ENCODE measurements around the gene DLG1. TPM values are rescaled to one million over a fixed set of nuclear protein-coding genes. Genes with fewer than 3 reads are reported as not detected.

Gene DLG1
- total RNA-seq, 1 donor from 2014 or later, result 60.1 TPM

DNA sequence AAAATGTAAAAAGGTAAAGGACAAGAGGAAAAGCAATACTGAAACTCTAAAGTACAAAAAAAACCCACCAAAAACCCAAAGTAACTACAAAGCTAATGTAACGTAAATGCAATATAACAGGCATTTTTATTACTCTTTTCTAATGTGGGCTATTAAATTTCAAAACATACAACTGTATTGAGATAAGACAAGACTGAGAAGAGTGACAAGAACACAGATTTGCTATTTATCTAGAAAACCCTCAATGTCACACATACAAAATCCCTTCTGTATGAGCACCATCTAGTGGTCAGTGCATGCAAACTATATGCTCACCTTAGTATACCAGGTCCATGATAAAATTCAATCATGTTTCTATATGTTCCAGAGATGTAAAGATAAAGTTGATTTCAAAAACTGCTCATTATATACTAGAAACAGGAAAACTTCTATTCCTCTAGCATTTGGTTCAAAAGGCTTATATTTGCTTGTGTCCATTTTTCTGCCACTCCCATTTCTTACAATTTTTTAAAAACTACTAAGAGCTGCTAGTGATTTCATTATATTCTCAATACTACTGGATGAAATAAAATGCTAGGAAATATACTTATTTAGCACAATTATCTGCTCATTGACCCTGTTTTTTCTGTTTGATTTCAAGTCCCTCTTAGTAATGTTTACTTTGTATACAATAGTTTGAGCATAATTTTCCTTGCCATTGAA is 111.4 kb downstream of the DLG1 start:
- intact Hi-C loops (cut with micrococcal nuclease), result loop anchor here (10.0 kb wide), 1 partner anchor 182 kb away; no protein-coding TSS in a partner anchor
- DNase-seq, result no peak
- TF ChIP-seq, protein P1, sequence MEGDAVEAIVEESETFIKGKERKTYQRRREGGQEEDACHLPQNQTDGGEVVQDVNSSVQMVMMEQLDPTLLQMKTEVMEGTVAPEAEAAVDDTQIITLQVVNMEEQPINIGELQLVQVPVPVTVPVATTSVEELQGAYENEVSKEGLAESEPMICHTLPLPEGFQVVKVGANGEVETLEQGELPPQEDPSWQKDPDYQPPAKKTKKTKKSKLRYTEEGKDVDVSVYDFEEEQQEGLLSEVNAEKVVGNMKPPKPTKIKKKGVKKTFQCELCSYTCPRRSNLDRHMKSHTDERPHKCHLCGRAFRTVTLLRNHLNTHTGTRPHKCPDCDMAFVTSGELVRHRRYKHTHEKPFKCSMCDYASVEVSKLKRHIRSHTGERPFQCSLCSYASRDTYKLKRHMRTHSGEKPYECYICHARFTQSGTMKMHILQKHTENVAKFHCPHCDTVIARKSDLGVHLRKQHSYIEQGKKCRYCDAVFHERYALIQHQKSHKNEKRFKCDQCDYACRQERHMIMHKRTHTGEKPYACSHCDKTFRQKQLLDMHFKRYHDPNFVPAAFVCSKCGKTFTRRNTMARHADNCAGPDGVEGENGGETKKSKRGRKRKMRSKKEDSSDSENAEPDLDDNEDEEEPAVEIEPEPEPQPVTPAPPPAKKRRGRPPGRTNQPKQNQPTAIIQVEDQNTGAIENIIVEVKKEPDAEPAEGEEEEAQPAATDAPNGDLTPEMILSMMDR (IDR thresholded peaks at IDR 0.05; ENCODE audit: borderline replicate concordance), result peak; percentile 85
- Histone ChIP-seq H3K27me3 (ENCODE audit: low read depth) (no peaks in the 10 kb centered on the region), H3K27ac (replicated peaks) (no peak overlapping the region), H3K4me3 (no peak overlapping the region), H3K9me3 (replicated peaks) (no peaks in the 10 kb centered on the region), H3K36me3 (no peaks in the 10 kb centered on the region), H3K4me1 (peaks cover 15% of the 10 kb centered on the region)

DNA sequence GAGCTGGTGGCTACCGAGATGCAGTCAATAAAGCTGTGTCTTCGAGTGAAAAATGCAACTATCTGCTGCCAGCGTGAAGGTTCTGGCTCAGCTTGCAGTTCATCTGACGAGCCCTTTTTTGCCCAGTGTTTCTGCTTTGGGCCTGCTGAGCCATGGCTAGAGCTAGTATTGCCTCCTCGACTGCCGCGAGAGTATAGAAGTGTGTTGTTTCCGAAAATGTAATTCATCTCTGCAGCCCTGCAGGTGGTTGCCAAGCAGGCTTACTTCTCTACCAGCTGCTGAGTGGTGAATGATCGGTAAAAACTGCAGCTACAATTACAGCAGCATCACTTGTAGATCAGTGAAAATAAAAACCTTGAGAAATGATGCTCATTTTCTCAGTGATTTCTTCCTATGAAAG is 114.8 kb downstream of the DLG1 start:
- no peak overlapping the region for H3K4me3 ChIP-seq
- H3K9me3 ChIP-seq (replicated peaks), result no peaks in the 10 kb centered on the region
- no peaks in the 10 kb centered on the region for H3K27me3 ChIP-seq (ENCODE audit: low read depth)
- intact Hi-C loops (cut with micrococcal nuclease), result loop anchor here (10.0 kb wide), 1 partner anchor 179 kb away; no protein-coding TSS in a partner anchor
- no peak overlapping the region for H3K27ac ChIP-seq (replicated peaks)
- no peaks in the 10 kb centered on the region for H3K36me3 ChIP-seq
- TF ChIP-seq, protein P1 (IDR thresholded peaks at IDR 0.05; ENCODE audit: borderline replicate concordance), result no peak
- peaks cover 33% of the 10 kb centered on the region for H3K4me1 ChIP-seq
- DNase-seq, result no peak

DNA sequence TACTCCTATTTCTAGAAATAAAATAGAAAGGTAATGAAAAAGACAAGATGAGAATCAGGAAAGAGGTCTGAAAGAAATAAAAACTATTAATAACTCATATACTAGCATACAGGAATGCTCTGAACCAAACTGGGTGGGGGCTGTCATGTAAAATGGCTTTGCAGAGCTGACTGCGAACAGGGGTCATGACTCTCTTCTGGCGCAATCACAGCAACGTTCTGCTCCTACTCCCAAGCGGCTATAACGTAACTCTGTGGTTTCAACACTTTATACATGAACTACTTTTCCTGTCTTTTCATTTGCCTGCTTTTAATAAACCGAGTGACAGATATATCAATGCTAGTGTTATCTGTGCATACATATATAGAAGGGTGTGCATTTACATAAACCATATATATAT is 116.7 kb downstream of the DLG1 start:
- no peaks in the 10 kb centered on the region for H3K9me3 ChIP-seq (replicated peaks)
- DNase-seq, result peak; percentile 24

DNA sequence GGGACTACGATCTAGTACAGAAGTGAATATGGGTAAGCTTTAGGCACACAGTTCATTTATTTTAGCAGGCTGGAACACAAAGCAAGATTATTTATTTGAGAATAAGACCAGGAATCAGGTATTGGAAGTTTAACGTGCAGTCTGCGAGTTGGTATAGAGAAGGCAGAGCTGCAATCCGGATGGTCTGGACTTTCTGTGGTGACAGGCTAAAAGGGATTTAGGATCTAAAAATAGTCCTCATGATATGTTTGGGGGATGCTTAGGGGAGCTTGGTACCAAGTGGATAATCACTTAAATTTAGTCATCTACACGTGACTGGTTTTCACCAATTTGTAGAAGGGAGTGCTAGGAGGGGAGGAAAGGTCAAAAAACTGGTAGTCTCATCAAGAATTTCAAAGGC is 119.4 kb downstream of the DLG1 start:
- Histone ChIP-seq H3K27ac (replicated peaks) (no peak overlapping the region), H3K27me3 (ENCODE audit: low read depth) (no peaks in the 10 kb centered on the region), H3K36me3 (no peaks in the 10 kb centered on the region), H3K9me3 (replicated peaks) (no peaks in the 10 kb centered on the region), H3K4me3 (no peak overlapping the region), H3K4me1 (peaks cover 34% of the 10 kb centered on the region)
- TF ChIP-seq, protein P1 (IDR thresholded peaks at IDR 0.05; ENCODE audit: borderline replicate concordance), result no peak
- intact Hi-C loops (cut with micrococcal nuclease), result no loop called here
- DNase-seq, result no peak

More for the DNA sequence above, 116.7 kb downstream of the DLG1 start:
- Histone ChIP-seq H3K4me3 (no peak overlapping the region), H3K27ac (replicated peaks) (no peak overlapping the region), H3K27me3 (ENCODE audit: low read depth) (no peaks in the 10 kb centered on the region), H3K4me1 (peaks cover 34% of the 10 kb centered on the region), H3K36me3 (no peaks in the 10 kb centered on the region)
- intact Hi-C loops (cut with micrococcal nuclease), result loop anchor here (10.0 kb wide), 1 partner anchor 177 kb away; no protein-coding TSS in a partner anchor
- TF ChIP-seq, protein P1 (IDR thresholded peaks at IDR 0.05; ENCODE audit: borderline replicate concordance), result no peak

DNA sequence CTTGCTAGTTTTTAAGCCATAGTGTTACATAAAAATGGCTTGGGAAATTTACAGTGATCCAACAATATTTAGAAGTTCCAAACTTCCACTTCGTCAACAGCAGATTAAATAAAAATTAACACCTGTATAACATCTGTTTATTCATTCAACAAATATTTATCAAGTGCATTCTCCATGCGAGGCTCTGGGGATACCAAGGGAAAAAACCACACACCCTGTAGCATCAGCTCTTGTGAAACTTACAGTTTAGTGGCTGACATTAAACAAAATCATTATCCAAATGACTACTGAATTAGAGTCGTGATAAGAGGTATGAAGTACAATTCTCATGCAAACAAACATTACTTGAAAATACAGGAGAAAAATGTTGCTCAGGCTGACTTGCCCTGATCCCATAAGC is 122.9 kb downstream of the DLG1 start:
- Histone ChIP-seq H3K9me3 (replicated peaks) (no peaks in the 10 kb centered on the region), H3K27ac (replicated peaks) (no peak overlapping the region), H3K27me3 (ENCODE audit: low read depth) (no peaks in the 10 kb centered on the region), H3K36me3 (no peaks in the 10 kb centered on the region), H3K4me1 (peaks cover 8% of the 10 kb centered on the region), H3K4me3 (no peak overlapping the region)
- DNase-seq, result no peak
- TF ChIP-seq, protein P1 (IDR thresholded peaks at IDR 0.05; ENCODE audit: borderline replicate concordance), result no peak
- intact Hi-C loops (cut with micrococcal nuclease), result no loop called here

Data from left ventricle myocardium inferior (tissue), 1 donor.